Activated CD4-positive, alpha-beta T cell treated with anti-CD3 and anti-CD28 coated beads, Interleukin-2, amount 50 U/mL, for 16 hours (primary cell): Measurements from ENCODE around the gene FBXO15.

Experiments
- DNase-seq: peaks from one replicate; pipeline ENCODE4 v3.0.0-alpha.2; 2020

The FBXO15 gene

GRCh38 chr18:74108460-74108859, 39.2 kb downstream of the FBXO15 start:
- DNase-seq: no peak

GRCh38 chr18:74097803-74098202, 49.8 kb downstream of the FBXO15 start:
- DNase-seq: no peak

GRCh38 chr18:74092922-74093321, 54.7 kb downstream of the FBXO15 start:
- no peak for DNase-seq

GRCh38 chr18:74084184-74084855, 63.3 kb downstream of the FBXO15 start:
- DNase-seq: no peak

GRCh38 chr18:74083557-74083952, 64.1 kb downstream of the FBXO15 start:
- DNase-seq: no peak

GRCh38 chr18:74082742-74083556, 64.7 kb downstream of the FBXO15 start:
- peak; percentile 23 for DNase-seq

- peak; percentile 76 for DNase-seq
Observed at GRCh38 chr18:74081966-74082741, 65.5 kb downstream of the FBXO15 start.

- DNase-seq: no peak
Observed at GRCh38 chr18:74078257-74078656, 69.4 kb downstream of the FBXO15 start.

GRCh38 chr18:74074668-74075564, 72.7 kb downstream of the FBXO15 start:
- DNase-seq: no peak

GRCh38 chr18:74073957-74074667, 73.5 kb downstream of the FBXO15 start:
- DNase-seq: no peak

GRCh38 chr18:74069178-74070050, 78.2 kb downstream of the FBXO15 start:
- no peak for DNase-seq

- no peak for DNase-seq
Observed at GRCh38 chr18:74068296-74068695, 79.3 kb downstream of the FBXO15 start.

- DNase-seq: peak; percentile 36
Observed at GRCh38 chr18:74066018-74066417, 81.6 kb downstream of the FBXO15 start.

- no peak for DNase-seq
Observed at GRCh38 chr18:74065366-74065765, 82.3 kb downstream of the FBXO15 start.

GRCh38 chr18:74064510-74064909, 83.1 kb downstream of the FBXO15 start:
- peak; percentile 65 for DNase-seq

GRCh38 chr18:74063557-74063956, 84.1 kb downstream of the FBXO15 start:
- DNase-seq: no peak

GRCh38 chr18:74063023-74063422, 84.6 kb downstream of the FBXO15 start:
- DNase-seq: peak; percentile 65

- no peak for DNase-seq
Observed at GRCh38 chr18:74062037-74062436, 85.6 kb downstream of the FBXO15 start.

- DNase-seq: no peak
Observed at GRCh38 chr18:74060579-74060978, 87.1 kb downstream of the FBXO15 start.

- DNase-seq: no peak
Observed at GRCh38 chr18:74050807-74051206, 96.8 kb downstream of the FBXO15 start.
